Measurements from ENCODE around the gene CCSER1.

GRCh38 chr4:90570615-90571014 lies 443.4 kb downstream of the CCSER1 start:
- no peak for TF ChIP-seq EZH2 (IDR thresholded peaks at IDR 0.05; ENCODE audit: borderline replicate concordance, low read length)
- TF ChIP-seq, protein P1, sequence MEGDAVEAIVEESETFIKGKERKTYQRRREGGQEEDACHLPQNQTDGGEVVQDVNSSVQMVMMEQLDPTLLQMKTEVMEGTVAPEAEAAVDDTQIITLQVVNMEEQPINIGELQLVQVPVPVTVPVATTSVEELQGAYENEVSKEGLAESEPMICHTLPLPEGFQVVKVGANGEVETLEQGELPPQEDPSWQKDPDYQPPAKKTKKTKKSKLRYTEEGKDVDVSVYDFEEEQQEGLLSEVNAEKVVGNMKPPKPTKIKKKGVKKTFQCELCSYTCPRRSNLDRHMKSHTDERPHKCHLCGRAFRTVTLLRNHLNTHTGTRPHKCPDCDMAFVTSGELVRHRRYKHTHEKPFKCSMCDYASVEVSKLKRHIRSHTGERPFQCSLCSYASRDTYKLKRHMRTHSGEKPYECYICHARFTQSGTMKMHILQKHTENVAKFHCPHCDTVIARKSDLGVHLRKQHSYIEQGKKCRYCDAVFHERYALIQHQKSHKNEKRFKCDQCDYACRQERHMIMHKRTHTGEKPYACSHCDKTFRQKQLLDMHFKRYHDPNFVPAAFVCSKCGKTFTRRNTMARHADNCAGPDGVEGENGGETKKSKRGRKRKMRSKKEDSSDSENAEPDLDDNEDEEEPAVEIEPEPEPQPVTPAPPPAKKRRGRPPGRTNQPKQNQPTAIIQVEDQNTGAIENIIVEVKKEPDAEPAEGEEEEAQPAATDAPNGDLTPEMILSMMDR (IDR thresholded peaks at IDR 0.05; ENCODE audit: low read length), result no peak

Measured in OCI-LY1 (cell line).